ENCODE data around the gene CDC42. TPM values are rescaled to one million over a fixed set of nuclear protein-coding genes. Genes with fewer than 3 reads are reported as not detected.

CDC42 gene
- total and polyA plus RNA-seq, 8 donors: 277 to 381 (median 335) TPM

DNA sequence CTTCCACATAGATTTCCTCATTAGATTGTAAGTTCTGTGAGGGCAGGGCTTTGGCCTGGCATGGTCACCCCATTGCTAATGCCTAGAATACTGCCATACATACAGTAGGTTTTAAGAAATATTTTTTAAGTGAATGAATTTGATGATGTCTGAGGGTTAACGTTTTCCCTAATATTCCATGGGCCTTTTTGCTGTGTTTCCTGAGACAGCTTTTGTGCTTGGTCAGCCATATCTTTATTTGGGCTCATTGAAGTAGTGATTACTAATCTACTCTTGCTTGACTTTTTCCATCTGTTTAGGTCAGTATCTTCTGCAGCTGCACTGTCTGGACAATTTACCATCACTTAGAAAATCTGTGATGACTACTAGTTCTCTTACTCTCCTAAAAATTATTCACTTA, 3.5 kb downstream of the CDC42 start:
- Histone ChIP-seq H3K9me3 (no peaks in the 10 kb centered on the region), H3K27me3 (no peaks in the 10 kb centered on the region), H3K27ac (no peak overlapping the region), H3K4me1 (peaks cover 38 to 73% of the 10 kb centered on the region in 2 donors), H3K4me3 (no peak overlapping the region), H3K36me3 (peaks cover 0 to 18% of the 10 kb centered on the region in 2 donors)
- DNase-seq (no peak), ATAC-seq (no peak)
- TF ChIP-seq, protein P1, sequence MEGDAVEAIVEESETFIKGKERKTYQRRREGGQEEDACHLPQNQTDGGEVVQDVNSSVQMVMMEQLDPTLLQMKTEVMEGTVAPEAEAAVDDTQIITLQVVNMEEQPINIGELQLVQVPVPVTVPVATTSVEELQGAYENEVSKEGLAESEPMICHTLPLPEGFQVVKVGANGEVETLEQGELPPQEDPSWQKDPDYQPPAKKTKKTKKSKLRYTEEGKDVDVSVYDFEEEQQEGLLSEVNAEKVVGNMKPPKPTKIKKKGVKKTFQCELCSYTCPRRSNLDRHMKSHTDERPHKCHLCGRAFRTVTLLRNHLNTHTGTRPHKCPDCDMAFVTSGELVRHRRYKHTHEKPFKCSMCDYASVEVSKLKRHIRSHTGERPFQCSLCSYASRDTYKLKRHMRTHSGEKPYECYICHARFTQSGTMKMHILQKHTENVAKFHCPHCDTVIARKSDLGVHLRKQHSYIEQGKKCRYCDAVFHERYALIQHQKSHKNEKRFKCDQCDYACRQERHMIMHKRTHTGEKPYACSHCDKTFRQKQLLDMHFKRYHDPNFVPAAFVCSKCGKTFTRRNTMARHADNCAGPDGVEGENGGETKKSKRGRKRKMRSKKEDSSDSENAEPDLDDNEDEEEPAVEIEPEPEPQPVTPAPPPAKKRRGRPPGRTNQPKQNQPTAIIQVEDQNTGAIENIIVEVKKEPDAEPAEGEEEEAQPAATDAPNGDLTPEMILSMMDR (IDR thresholded peaks at IDR 0.05): no peak
- intact Hi-C loops (cut with DNase I): no loop called here

DNA sequence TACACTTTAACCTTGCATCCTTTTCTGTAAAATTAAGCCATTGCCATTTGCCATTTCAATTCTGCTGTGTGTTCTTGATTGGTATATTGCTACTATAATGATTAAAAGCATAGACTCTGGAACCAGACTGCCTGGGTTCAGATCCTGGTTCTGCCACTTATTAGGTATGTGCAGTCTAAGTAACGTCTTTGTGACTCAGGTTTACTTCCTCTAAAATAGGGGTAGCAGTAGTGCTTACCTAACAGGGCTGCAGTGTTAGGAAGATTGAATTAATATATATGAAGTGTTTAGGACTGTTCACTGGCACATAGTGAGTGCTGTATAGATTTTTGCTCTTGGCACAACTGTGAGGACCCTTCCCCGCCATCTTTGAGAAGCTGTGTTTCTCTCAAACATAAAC, 4.4 kb downstream of the CDC42 start:
- Histone ChIP-seq H3K27ac (no peak overlapping the region), H3K36me3 (peaks cover 0 to 18% of the 10 kb centered on the region in 2 donors), H3K27me3 (no peaks in the 10 kb centered on the region), H3K4me1 (peaks cover 38 to 81% of the 10 kb centered on the region in 2 donors), H3K9me3 (no peaks in the 10 kb centered on the region), H3K4me3 (no peak overlapping the region)
- intact Hi-C loops (cut with DNase I): no loop called here
- no peak for ATAC-seq
- DNase-seq: no peak
- TF ChIP-seq, protein P1 (IDR thresholded peaks at IDR 0.05): no peak

DNA sequence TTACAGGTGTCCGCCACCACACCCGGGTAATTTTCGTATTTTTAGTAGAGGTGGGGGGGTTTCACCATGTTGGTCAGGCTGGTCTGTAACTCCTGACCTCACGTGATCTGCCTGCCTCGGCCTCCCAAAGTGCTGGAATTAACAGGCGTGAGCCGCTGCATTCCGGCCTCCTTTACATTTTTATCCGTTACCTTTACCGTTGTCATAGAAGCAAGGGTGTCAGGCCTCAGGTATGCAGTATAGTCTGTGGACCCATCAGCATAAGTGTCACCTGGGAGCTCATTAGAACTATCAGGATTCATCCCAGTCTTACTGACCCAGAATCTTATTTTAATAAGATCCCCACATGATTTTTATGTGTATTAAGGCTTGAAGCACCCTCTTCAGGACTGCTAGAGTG, 5.4 kb downstream of the CDC42 start:
- no peak overlapping the region for H3K27ac ChIP-seq
- no peak overlapping the region for H3K4me3 ChIP-seq
- TF ChIP-seq, protein P1 (IDR thresholded peaks at IDR 0.05): no peak

DNA sequence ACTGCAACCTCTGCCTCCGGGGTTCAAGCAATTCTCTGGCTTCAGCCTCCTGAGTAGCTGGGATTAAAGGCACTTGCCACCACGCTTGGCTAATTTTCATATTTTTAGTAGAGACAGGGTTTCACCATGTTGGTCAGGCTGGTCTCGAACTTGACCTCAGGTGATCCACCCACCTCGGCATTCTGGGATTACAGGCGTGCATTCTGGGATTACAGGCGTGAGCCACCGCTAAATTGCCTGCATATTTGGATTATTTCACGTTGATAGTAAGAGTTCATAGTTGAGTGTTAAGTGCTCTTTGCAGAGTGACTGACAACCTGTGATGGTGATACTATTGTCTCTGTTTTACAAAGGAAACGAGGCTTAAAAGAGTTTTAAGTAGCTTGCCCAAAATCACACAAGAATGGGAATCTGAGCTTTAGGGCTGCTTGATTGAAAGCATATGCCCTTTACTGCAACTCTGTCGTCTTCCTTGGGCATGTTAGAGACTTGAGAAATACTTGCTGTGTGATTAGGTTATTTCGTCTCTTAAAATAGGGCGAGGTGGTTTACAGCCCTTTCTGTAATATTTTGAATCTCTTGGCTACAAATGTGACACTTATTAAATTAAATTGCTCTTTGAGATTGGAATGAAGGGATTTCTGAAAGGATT, 12.4 kb downstream of the CDC42 start:
- intact Hi-C loops (cut with DNase I): no loop called here
- Histone ChIP-seq H3K4me1 (peaks cover 31 to 99% of the 10 kb centered on the region in 2 donors), H3K27ac (no peak overlapping the region), H3K27me3 (no peaks in the 10 kb centered on the region), H3K36me3 (peaks cover 0 to 21% of the 10 kb centered on the region in 2 donors), H3K4me3 (no peak overlapping the region), H3K9me3 (no peaks in the 10 kb centered on the region)
- TF ChIP-seq, protein P1 (IDR thresholded peaks at IDR 0.05): no peak
- no peak for ATAC-seq
- DNase-seq: no peak

More for the DNA sequence above, 5.4 kb downstream of the CDC42 start:
- Histone ChIP-seq H3K36me3 (peaks cover 0 to 18% of the 10 kb centered on the region in 2 donors), H3K27me3 (no peaks in the 10 kb centered on the region), H3K9me3 (no peaks in the 10 kb centered on the region), H3K4me1 (peaks cover 40 to 87% of the 10 kb centered on the region in 2 donors)
- ATAC-seq: no peak
- no peak for DNase-seq
- intact Hi-C loops (cut with DNase I): no loop called here

DNA sequence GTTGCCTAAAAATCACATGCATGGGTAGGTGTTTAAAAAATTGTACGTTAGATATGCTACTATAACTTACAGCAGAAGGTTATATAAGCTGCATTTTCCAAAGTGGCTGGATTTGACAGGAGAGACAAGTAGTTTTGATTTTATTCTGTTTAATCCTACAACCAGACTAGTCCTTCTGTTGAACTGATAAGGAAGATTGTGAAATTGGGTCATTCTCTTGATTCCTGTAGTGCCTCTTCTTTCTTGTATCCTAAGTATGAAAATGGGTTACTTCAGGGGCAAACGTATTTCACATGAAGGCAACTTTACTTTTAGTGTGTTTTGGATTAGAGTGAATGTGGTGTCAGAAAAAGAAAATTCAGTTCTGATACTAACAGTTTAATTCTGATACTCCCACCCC, 19.0 kb downstream of the CDC42 start:
- DNase-seq (no peak), ATAC-seq (no peak)
- Histone ChIP-seq H3K9me3 (no peaks in the 10 kb centered on the region), H3K4me3 (no peak overlapping the region), H3K36me3 (peaks cover 0 to 6% of the 10 kb centered on the region in 2 donors), H3K4me1 (peaks cover 52 to 99% of the 10 kb centered on the region in 2 donors), H3K27me3 (no peaks in the 10 kb centered on the region), H3K27ac (no peak overlapping the region)
- TF ChIP-seq, protein P1 (IDR thresholded peaks at IDR 0.05): no peak
- intact Hi-C loops (cut with DNase I): no loop called here
